Left hindlimb (tissue), 1 donor: ENCODE results near the gene PRIMPOL.
"Not testable (repeated sequence)": the region's sequence is repeated elsewhere in the genome, so short reads cannot be mapped to it uniquely, and the experiment has no call there.

ENCODE experiments used
- DNase-seq: peaks from one replicate; pipeline ENCODE4 v3.0.0-alpha.2; 2018

Gene PRIMPOL

GRCh38 chr4:184649026-184649970 is at the start of gene PRIMPOL, which contains the start of gene CASP3:
TSS of gene PRIMPOL (plus strand) at chr4:184649738. CDS start at chr4:184657141, 7,403 bp downstream.
TSS of gene CASP3 (minus strand) at chr4:184649447. CDS start at chr4:184638453, 10,994 bp downstream.
- DNase-seq, result peak; percentile 99

GRCh38 chr4:184600982-184601381 is 48.6 kb upstream of the PRIMPOL start:
- DNase-seq, result not testable (repeated sequence)

GRCh38 chr4:184602857-184603256 is 46.7 kb upstream of the PRIMPOL start:
- not testable (repeated sequence) for DNase-seq

- DNase-seq, result not testable (repeated sequence)
Measured at GRCh38 chr4:184607429-184607828, 42.1 kb upstream of the PRIMPOL start.

- no peak for DNase-seq
Measured at GRCh38 chr4:184612074-184612473, 37.5 kb upstream of the PRIMPOL start.

- DNase-seq, result no peak
Measured at GRCh38 chr4:184613405-184613804, 36.1 kb upstream of the PRIMPOL start.

GRCh38 chr4:184614509-184614908 is 35.0 kb upstream of the PRIMPOL start:
- DNase-seq, result no peak

- not testable (repeated sequence) for DNase-seq
Measured at GRCh38 chr4:184616168-184616567, 33.4 kb upstream of the PRIMPOL start.

- no peak for DNase-seq
Measured at GRCh38 chr4:184616633-184617551, 32.6 kb upstream of the PRIMPOL start.

- DNase-seq, result no peak
Measured at GRCh38 chr4:184617600-184618196, 31.8 kb upstream of the PRIMPOL start.

GRCh38 chr4:184620212-184620867 is 29.2 kb upstream of the PRIMPOL start:
- no peak for DNase-seq

- no peak for DNase-seq
Measured at GRCh38 chr4:184621518-184621917, 28.0 kb upstream of the PRIMPOL start.

GRCh38 chr4:184624504-184624903 is 25.0 kb upstream of the PRIMPOL start:
- not testable (repeated sequence) for DNase-seq

- no peak for DNase-seq
Measured at GRCh38 chr4:184624972-184625554, 24.5 kb upstream of the PRIMPOL start.

GRCh38 chr4:184625783-184626596 is 23.5 kb upstream of the PRIMPOL start:
- DNase-seq, result not testable (repeated sequence)

GRCh38 chr4:184628103-184628502 is 21.4 kb upstream of the PRIMPOL start:
- DNase-seq, result no peak

GRCh38 chr4:184632842-184633241 is 16.7 kb upstream of the PRIMPOL start:
- no peak for DNase-seq

- no peak for DNase-seq
Measured at GRCh38 chr4:184635381-184635780, 14.2 kb upstream of the PRIMPOL start.

- DNase-seq, result no peak
Measured at GRCh38 chr4:184636144-184636543, 13.4 kb upstream of the PRIMPOL start.

- no peak for DNase-seq
Measured at GRCh38 chr4:184636897-184637296, 12.6 kb upstream of the PRIMPOL start.

- no peak for DNase-seq
Measured at GRCh38 chr4:184641022-184641421, 8.5 kb upstream of the PRIMPOL start.
